Stimulated activated CD8-positive, alpha-beta memory T cell treated with anti-CD3 and anti-CD28 coated beads, Interleukin-7, amount 100 ng/mL, for 4 hours (primary cell): Measurements from ENCODE around the gene DENND5A.
"Not testable (repeated sequence)": the region's sequence is repeated elsewhere in the genome, so short reads cannot be mapped to it uniquely, and the experiment has no call there.

Experiments
- DNase-seq, 2 donors: peaks; one replicate each; pipeline ENCODE4 v3.0.0-alpha.2; 2020; ENCODE audit warnings: low read depth in 2 of 2

Gene DENND5A

DNA sequence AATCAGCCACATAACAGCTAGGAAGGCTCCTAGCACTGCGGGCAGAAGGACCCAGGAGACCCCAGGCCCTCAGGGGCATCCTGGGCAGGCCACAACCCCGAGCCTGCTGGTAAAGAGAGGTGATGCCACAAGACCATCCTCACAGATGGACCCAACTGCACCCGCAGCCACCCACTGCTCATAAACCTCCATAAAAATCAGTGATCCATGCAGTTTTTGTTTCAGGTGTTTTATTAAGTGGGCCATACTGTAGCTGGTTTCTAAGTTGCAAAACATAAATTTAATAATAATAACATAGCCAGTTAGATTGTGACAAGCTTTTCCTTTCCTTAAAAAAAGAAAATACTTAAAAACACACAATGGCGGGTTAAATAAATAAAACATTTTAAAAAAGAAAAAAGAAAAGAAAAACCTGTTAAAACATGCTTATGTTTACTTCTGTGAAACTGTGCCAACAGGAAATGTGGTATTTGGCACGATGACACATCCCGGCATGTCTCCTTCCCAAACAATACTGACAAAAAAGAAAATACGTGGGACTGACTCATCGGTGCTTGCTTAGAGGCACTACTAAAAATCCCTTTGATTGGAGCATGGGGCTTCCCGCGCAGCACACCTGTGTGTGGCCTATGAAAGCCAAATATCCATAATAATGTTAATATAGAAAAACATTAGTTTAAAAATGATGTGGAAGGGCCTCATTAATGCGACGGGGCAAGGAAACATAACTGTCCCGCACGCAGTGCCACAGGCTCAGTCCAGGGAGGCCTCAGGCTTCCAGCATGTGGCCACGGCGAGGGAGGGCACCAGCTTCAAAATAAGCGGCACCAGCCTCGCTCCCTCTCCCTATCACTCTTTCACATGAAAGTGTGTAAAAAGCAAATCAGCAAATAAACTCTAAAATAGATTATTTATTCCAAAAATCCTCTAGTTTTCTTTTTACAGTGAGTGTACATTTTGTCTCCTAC lies 126.3 kb downstream of the DENND5A start:
- DNase-seq: peak in 1 of 2 donors; percentile 4

DNA sequence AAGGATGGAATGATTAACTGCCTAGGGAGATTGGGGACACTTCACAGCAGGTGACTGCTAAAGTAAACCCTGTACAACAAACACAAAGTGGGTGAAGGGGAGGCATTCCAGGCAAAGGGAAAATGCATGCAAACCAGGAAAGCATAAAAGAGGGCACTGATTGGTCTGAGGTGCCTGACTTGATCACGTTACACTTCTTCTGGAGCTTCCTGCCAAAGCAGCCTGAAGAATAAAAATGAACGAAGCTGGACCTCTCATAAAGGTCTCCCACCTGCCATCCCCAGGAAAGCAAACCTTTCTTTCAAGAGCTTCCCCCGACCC lies 127.1 kb downstream of the DENND5A start:
- DNase-seq: no peak

DNA sequence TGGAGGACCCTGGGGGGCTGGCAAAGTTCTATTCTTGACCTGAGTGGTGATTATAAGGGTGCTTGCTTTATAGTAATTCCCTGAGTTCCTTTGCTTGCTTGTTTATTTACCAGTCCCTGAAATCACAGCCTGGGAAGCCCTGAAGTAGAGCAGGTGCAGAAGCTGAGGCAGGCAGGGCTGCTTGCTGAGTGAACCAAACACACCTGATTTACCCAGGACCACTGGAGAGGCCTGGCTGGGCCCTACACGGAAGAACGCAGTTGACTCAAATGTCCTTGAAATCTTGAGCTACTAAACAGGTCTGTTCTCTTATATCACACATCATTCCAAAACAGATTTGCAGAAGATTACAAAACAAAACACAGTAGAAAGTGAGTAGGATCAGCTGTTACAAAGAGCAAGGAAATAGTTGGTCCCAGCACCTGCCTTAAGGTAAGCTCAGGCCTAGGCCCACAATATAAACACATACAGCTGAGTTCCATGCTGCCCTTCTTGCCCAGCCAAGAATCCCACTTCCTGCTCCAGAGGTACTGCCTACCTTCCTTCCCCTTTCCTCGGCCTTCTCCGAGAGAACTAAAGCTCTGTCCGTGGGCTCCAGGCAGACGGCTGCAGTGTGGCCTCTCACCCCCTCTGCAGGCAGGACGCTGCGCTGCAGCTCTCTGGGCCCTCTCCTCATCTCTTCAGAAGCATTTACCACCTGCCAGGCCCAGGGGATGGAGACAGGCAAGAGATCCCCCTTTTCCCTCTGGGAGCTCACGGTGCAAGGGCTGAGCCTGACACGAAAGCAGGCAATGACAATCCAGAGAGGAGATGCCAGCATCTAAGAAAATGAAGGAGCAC lies 127.6 kb downstream of the DENND5A start:
- peak; percentile 18 to 27 for DNase-seq

DNA sequence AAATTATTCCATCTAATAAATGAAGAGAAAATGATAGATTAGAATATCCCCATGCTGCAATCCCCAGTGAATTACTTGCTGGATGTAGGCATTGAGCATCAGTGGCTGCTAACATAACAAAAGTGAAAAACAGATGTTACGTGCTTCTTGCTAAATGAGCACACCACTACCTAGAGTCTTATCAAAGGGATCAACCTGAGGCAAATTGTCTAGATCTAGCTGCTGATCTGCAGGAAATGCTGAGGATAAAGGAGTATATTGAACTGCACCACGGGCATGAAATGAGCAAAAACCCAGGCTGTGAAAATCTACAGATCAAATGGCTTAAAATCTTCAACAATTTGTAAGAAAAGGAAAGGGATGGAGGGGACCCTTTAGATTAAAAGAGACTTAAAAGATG lies 128.4 kb downstream of the DENND5A start:
- no peak for DNase-seq

DNA sequence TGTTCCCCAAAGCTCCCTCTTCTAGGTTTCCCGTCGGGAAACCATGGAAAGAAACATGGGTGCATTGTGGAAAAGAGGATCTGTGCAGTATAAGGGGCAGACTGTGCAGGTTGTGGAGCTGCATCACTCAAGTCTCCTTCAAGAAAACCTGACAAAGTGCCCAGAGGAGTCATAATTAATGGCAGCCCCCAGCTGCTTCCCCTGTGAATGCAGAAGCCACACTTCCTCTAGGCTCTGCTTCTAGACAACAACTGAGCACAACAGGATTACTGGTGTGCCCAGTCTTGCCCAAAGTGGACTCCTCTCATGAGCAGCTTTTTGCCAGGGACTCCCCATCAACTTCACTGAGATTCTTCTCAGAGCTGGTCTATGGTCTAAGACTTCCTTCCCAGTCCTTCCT lies 131.2 kb downstream of the DENND5A start:
- DNase-seq: no peak

DNA sequence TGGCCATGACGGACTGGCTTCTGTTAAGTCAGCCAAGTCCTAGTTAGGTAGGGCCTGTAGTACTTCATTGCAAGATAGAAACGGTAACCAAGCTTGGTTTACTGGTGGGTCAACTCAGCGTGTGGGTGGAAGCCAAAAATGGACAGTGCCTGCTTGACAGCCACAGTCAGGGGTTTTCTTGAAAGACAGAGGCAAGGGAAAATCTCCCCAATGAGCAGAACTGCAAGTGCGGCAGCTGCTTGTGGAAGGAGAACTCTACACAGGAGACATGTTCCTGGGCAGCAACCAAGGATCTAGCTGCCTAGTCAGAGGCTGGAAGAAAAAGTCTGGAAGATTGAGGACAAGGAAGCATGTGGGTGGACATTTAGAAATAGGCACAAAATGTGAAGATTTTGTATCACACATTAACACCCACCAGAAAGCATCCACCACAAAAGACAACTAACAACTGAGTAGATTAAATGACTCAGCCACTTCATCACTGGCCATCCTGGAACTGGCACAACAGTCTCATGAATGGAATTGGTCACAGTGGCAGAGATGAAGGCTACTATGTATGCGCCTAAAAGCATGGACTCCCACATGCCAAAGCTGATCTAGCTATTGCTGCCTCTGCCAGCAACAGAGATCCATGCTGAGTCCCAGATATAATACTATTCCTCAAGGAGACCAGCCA lies 132.8 kb downstream of the DENND5A start:
- no peak for DNase-seq

DNA sequence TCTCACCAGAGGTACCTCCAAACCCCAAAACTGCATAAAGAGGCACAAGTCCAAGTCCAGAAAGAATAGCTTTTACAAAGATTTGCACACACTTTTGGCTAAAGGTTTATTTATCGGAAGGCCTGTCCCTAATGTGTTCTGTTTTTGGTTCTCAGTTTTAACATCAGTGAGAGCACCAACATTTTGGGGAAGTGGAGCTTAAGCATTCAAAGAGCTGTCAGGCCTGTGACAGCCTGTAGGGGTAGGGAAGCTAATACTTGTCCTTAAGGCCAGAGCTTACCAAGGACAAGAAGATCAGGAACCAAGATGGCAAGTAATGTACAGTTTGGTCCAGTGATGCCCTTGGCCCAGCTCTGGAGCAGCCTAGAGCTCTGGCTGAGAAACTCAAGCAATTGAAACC lies 134.9 kb downstream of the DENND5A start:
- no peak for DNase-seq

DNA sequence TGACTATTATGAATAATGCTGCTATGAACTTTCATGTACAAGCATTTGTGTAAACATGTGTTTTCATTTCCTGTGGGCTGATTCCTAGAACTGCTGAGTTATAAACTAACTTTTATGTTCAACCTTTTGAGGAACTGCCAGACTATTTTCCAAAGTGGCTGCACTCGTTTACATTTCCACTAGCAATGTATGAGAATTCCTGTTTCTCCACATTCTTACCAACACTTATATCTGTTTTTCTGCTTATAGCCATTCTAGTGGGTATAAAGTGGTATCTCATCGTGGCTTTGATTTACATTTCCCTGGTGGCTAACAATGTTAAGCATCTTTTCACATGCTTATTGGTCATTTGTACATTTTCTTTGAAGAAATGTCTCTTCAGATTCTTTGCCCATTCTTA lies 138.5 kb downstream of the DENND5A start:
- DNase-seq: no peak

DNA sequence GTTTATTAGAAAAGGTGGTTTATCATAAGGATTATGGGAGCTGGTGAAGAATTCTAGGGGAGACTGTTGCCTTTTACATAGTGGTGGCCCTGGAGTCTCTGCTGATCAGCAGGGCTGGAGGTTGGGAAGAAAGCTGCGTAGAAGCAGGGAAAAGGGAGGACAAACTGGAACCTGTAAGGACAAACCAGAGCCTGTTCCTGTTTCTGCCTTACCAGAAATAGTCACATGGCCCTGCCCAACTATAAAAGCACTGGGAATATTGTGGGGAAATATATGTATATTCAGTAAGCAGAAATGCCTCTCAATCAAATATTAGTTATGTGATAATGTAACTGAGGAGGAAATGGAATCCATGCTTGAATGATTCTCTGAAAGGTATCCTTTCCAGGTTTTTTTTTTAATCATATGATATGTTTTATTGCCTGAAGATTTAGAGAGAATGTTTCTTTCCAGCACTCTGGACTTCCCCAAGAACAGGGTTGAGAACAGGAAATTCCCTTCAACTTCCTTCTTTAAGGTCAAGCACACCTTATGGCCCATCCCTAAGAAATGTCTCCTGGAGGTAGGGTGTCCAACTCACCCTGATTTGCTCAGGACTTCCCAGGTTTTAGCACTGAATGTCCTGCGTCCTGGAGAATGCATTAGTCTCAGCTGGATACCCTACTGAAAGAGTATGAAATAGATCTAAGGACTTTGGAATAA lies 139.8 kb downstream of the DENND5A start:
- DNase-seq: no peak

DNA sequence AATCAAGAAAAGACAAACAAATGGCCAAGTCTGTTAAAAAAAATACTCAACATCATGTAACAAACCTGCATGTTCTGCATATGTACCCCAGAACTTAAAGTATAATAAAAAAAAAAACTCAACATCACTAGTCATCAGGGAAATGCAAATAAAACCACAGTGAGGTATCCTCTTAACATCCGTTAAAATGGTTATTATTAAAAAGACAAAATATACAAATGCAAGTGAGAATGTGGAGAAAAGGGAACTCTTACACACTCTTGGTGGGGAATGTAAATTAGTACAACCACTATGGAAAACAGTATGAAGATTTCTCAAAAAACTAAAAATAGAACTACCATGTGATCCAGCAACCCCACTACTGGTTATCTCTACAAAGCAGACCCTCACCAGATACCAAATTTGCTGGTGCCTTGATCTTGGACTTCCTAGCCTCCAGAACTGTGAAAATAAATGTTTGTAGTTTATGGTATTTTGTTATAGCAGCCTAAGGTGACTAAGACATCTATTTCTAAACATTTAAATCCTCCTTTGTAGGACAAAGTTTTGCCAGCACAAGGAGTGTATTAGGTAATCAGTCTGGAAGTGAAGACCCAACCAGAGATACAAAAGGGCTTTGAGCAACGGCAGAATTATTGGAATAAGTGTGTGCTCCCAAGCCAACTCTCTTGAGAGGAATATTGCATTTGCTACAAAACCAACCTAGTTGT lies 141.4 kb downstream of the DENND5A start:
- no peak for DNase-seq

DNA sequence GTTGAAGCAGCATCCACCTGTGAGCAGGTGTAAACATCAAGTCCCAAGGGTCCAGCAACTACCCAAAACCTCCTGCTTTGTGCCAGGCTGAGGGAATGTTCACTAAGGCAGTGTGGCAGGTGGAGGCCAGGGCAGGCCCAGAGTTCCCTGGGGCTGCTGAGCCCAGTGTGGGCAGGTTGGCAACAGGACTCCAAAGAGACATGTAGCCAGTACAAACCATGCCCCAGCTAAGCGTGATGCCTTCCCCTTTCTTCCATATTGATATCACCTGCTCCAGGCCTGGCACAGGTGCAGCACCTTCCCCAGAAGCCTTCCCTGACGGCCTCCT lies 143.7 kb downstream of the DENND5A start:
- no peak for DNase-seq

DNA sequence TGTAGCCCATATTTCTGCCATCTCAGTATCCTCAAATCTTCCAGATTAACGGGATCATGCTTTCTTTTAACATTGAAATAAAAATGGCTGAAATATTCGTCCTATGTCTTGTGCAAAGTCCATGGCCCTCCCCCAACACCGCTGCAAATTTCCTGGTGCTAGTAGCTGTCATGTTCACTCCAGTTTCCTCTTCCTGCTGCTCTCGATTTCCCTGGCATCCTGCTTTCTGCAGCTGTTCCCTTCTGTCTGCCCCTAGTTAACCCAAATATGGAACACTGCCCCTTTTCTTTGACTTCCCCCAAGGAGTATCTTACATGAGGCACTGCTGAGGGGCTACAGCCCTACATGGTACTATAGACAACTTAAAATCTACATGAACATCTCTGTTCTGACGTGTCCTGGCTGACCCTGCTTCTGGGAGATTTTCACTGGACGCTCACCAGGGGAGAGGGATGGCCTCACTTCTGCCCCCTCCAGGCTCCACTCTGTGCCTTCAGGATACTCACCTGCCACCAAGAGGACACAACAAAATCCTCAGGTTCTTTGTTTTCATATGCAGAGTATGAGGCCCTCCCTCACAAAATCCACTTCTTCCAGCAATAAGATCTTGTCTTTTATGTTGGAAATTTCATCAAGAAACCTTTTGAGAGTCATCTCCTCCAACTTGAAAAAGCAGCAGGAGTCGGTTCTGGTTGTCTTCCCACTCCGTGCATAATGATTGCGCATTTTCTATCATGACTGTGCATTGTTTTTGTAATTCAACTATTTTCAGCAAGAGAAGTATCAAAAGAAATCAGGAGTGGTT lies 144.3 kb downstream of the DENND5A start:
- no peak for DNase-seq

DNA sequence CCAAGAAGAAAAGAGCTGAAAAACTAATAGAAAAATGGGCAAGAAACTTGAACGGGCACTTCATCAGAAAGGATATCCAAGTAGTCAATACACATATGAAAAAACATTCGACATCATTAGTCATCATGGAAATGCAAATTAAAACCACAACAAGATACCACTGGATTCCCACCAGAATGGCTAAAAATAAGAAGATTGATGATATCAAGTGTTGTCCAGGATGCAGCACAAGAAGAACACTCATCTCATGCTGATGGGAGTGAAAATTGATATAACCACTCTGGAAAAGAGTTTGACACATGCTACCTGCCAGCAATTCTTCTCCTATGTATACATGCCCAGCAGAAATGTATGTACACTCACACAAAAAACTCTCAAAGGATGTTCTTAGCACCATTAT lies 146.9 kb downstream of the DENND5A start:
- no peak for DNase-seq

DNA sequence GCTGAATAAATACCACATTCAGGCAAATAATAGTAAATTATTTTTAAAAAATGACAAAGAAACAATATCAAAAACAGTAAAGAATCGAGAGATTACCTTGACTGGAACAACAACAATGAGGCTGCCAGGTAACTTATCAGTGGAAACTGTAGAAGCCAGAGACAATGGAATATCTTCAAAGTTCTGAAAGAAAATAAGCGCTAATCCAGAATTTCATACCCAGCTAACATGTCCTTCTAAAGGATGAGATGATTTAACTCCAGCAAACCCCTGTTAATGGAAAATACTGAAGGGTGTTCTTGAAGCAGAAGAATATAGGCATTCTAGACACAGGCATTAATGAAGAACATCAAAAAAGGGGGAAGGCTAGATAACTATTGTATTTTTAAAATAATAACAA lies 153.1 kb downstream of the DENND5A start:
- no peak for DNase-seq

DNA sequence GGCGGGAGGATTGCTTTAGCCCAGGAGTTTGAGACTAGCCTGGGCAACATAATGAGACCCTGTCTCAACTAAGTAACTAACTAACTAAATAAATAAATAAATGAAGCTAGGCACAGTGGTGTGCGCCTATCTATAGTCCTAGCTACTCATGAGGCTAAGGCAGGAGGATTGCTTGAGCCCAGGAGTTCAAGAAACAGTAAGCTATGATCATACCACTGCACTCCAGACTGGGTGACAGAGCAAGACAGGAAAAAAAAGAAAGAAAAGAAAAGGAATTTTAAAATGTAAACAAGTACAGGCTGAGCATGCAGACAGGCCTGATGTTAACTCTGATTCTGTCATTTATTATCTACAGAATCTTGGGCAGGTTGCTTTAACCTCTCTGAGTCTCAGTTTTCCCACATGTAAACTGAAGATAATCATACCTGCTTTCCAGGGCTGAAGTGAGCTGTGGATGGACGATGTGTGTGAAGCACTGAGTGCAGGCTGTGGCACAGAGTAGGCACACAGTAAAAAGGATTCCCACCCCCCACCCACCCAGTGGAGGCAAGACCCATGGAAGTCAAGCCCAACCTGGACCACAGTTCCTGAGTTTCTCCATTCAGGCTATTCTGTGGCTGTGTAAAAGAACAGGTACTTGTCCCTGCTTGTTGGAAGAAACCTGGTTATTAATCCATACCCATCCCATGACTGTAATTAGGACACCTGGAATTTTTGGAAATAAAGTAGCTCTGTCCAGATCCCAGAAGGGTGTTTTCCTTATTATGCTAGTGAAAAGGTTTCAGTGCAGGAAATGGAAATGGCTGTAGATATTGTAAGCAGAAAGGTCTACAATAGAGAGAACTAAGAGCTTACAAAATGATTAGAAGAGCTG lies 155.1 kb downstream of the DENND5A start:
- DNase-seq: no peak

DNA sequence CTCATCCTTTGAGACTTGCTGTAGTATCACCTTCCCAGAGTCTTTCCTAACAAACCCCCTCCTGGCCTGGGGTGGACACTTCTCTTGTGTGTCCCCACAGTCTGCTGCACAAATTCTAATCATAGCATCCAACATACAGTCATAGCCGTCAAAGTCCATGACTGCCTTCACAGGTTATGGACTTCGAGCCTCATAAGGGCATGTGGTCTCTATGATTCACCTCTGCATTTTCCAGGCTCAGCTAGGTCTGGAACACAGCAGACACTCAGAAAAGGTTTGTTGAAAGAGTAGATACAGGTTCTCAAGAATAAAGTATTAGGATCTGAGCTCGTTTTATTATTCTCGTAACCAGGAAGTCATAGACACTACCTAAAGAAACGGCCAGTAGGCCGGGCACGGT lies 160.6 kb downstream of the DENND5A start:
- DNase-seq: no peak

DNA sequence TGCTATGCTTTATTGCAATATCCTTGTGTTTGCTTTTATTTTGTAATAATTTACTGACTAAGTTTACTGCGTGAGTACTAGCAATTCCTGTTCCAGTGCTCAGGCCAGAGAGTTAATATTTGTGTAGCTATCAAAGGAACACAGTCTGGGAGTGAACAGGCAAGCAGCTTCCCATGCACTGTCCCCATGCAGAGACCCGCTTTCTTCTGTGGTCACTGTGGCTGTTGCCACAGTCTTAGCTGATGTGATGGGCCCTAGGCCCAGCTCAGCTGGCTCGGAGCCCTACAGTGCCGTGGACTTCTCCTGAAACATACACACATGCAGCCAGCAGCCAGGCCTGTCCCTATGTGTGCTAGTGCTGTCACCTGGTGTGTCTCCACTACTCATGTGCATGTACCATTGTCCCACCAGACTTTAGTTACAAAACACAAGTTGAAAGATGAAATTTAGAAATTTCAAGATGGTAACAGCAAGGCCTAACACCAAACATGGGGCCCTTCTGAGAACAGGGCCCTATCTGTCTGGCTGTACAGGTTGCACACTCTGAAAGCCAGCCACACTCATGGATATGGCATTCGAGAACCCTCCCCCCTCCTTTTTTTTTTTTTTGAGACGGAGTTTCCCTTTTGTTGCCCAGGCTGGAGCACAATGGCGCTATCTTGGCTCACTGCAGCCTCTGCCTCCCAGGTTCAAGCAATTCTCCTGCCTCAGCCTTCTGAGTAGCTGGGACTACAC lies 161.4 kb downstream of the DENND5A start:
- no peak for DNase-seq

DNA sequence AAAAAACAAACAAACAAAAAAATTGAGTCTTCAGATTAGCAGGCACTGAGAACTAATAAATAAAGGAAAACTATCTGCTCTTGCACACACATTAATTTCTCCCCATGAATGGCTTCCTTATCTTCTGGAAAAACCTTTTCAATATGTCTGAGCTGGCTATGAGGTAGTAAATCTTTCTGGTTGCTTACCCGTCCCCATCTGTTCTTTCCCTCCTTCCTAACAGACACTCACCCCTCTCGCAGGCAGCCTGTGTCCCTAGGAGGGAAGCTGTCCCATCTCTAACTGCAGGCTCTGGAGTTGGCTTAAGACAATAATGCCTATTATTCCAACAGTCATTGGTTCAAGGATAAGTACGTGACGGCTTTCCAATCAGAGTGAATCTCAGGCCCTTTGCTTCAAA lies 165.5 kb downstream of the DENND5A start:
- DNase-seq: no peak

DNA sequence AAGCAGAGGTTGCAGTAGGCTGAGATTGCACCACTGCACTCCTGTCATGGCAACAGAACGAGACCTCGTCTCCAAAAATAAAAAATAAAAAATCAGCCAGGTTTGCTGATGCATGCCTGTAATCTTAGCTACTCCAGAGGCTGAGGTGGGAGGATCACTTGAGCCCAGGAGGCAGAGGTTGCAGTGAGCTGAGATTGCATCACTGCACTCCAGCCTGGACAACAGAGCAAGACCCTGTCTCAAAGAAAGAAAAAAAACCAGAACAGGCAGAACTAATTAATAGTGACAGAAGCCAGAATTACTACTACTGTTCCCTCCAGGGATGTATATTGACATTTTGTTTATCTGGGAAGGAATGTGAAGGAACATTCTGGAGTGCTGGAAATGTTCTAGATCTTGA lies 166.7 kb downstream of the DENND5A start:
- not testable (repeated sequence) for DNase-seq
